Mucosa of descending colon (tissue), 3 donors: ENCODE results near the gene CLEC16A. TPM values are rescaled to one million over a fixed set of nuclear protein-coding genes. Genes with fewer than 3 reads are reported as not detected.

Source experiments
- ATAC-seq: fragments of 200-7000 bp; cut with Tn5 transposase; one replicate; pipeline ENCODE4 v1.9.1; 2020; ENCODE audit warnings: mild to moderate bottlenecking, moderate library complexity
- DNase-seq, 3 donors: peaks; one replicate each; pipeline ENCODE4 v3.0.0-alpha.2; 2020
- H3K36me3 ChIP-seq: fragments of 200-600 bp; one replicate; pipeline ENCODE4 v1.8.0; 2021; ENCODE audit warnings: low read depth, mild to moderate bottlenecking
- H3K4me1 ChIP-seq: fragments of 200-600 bp; one replicate; pipeline ENCODE4 v1.8.0; 2021; ENCODE audit warnings: low read depth, mild to moderate bottlenecking
- H3K4me3 ChIP-seq: fragments of 200-600 bp; one replicate; pipeline ENCODE4 v1.8.0; 2021; ENCODE audit warnings: mild to moderate bottlenecking
- H3K9me3 ChIP-seq: fragments of 200-600 bp; one replicate; pipeline ENCODE4 v1.8.0; 2021; ENCODE audit warnings: mild to moderate bottlenecking
- CTCF ChIP-seq: fragments of 200-600 bp; IDR thresholded peaks from one replicate; pipeline ENCODE4 v1.8.0; 2022; ENCODE audit warnings: antibody characterized with exemption, mild to moderate bottlenecking
- intact Hi-C, 2 donors: fragments of 100-400 bp; cut with DNase I in 1 of 2; cut with micrococcal nuclease in 1 of 2; formaldehyde crosslinking; loops; one replicate each; pipeline versions ENCODE4 v1.11.0 to v1.11.1; 2022; cut with DNase I, micrococcal nuclease
- total RNA-seq, 3 donors: library from RNA; stranded (reverse); fragmentation: NEBNext Ultra II Directional in 2 of 3; extraction: Animal tissue kit (Norgen Biotek cat#: 25700) in 2 of 3; gene quantifications; one replicate each; pipeline versions ENCODE4 v1.2.1 to v1.2.4, GENCODE V29; 2021 to 2023
- donor health status: DM: no; HTN: no; CAD: no; lungs with moderate emphysema.
- donor health status: DM: no; HTN: no; CAD: no.
- donor health status: DM: no; HTN: yes; CAD: no.

CLEC16A gene
- total RNA-seq, 3 donors from 2014 or later: 30.3 to 38.1 (median 37.1) TPM

- ATAC-seq: peak; percentile 24
Observed at GRCh38 chr16:11155284-11155806, 211.0 kb downstream of the CLEC16A start.

GRCh38 chr16:11156401-11156800 is 212.0 kb downstream of the CLEC16A start:
- Histone ChIP-seq H3K9me3 (no peaks in the 10 kb centered on the region), H3K4me1 (no peaks in the 10 kb centered on the region), H3K36me3 (no peaks in the 10 kb centered on the region), H3K4me3 (no peak overlapping the region)
- ATAC-seq: no peak
- intact Hi-C loops: no loop called here
- no peak for TF ChIP-seq CTCF
- DNase-seq: no peak

More at GRCh38 chr16:11155284-11155806, 211.0 kb downstream of the CLEC16A start:
- Histone ChIP-seq H3K4me1 (no peaks in the 10 kb centered on the region), H3K4me3 (no peak overlapping the region), H3K9me3 (no peaks in the 10 kb centered on the region), H3K36me3 (no peaks in the 10 kb centered on the region)
- TF ChIP-seq CTCF: no peak
- intact Hi-C loops: no loop called here
- no peak for DNase-seq

- no peaks in the 10 kb centered on the region for H3K9me3 ChIP-seq
- no peaks in the 10 kb centered on the region for H3K36me3 ChIP-seq
- H3K4me3 ChIP-seq: no peak overlapping the region
- intact Hi-C loops: no loop called here
- ATAC-seq (no peak), DNase-seq (no peak)
- H3K4me1 ChIP-seq: no peaks in the 10 kb centered on the region
- no peak for TF ChIP-seq CTCF
Observed at GRCh38 chr16:11157143-11157542, 212.8 kb downstream of the CLEC16A start.

GRCh38 chr16:11158018-11158417 is 213.7 kb downstream of the CLEC16A start:
- no peak for DNase-seq
- ATAC-seq: no peak
- Histone ChIP-seq H3K9me3 (no peaks in the 10 kb centered on the region), H3K4me1 (no peaks in the 10 kb centered on the region), H3K4me3 (no peak overlapping the region), H3K36me3 (no peaks in the 10 kb centered on the region)
- TF ChIP-seq CTCF: no peak
- intact Hi-C loops: no loop called here

GRCh38 chr16:11159282-11159681 is 214.9 kb downstream of the CLEC16A start:
- H3K4me1 ChIP-seq: no peaks in the 10 kb centered on the region
- no peak overlapping the region for H3K4me3 ChIP-seq
- no peaks in the 10 kb centered on the region for H3K36me3 ChIP-seq
- no peak for DNase-seq
- ATAC-seq: no peak
- intact Hi-C loops: no loop called here
- no peaks in the 10 kb centered on the region for H3K9me3 ChIP-seq
- TF ChIP-seq CTCF: no peak

GRCh38 chr16:11160676-11161115 is 216.3 kb downstream of the CLEC16A start:
- H3K4me3 ChIP-seq: no peak overlapping the region
- no peak for TF ChIP-seq CTCF
- intact Hi-C loops: no loop called here
- H3K4me1 ChIP-seq: no peaks in the 10 kb centered on the region
- H3K36me3 ChIP-seq: no peaks in the 10 kb centered on the region
- H3K9me3 ChIP-seq: no peaks in the 10 kb centered on the region
- ATAC-seq (no peak), DNase-seq (no peak)
